Activated CD4-positive, alpha-beta T cell treated with anti-CD3 and anti-CD28 coated beads, Interleukin-2, Interleukin-4, amounts not matched to agents 100 ng/mL and 50 ng/mL, durations not matched to agents 16 hours and 8 hours (primary cell): ENCODE data around the gene ZNF888.
"Not testable (repeated sequence)": the region's sequence is repeated elsewhere in the genome, so short reads cannot be mapped to it uniquely, and the experiment has no call there.

ENCODE experiments used
- DNase-seq: peaks from one replicate; pipeline ENCODE4 v3.0.0-alpha.2; 2020; ENCODE audit warnings: low spot score

ZNF888 gene

GRCh38 chr19:52871466-52871865, 51.8 kb downstream of the ZNF888 start:
- no peak for DNase-seq

GRCh38 chr19:52868031-52868430, 55.2 kb downstream of the ZNF888 start:
- not testable (repeated sequence) for DNase-seq

GRCh38 chr19:52857378-52858191, 65.6 kb downstream of the ZNF888 start, which contains the start of gene ZNF468:
Gene ZNF468 (minus strand): TSS chr19:52857619. CDS start chr19:52854272, 3,347 bp downstream.
- DNase-seq, result peak; percentile 28

- not testable (repeated sequence) for DNase-seq
Measured at GRCh38 chr19:52856540-52857377, 66.5 kb downstream of the ZNF888 start.
